ENCODE measurements around the gene NOTCH3. TPM values are rescaled to one million over a fixed set of nuclear protein-coding genes. Genes with fewer than 3 reads are reported as not detected.
A peak's percentile ranks its signal among the peaks of the same experiment; 100 is the strongest.

NOTCH3 gene
- total RNA-seq, 1 experiment from 2014 or later: 21.5 TPM

DNA sequence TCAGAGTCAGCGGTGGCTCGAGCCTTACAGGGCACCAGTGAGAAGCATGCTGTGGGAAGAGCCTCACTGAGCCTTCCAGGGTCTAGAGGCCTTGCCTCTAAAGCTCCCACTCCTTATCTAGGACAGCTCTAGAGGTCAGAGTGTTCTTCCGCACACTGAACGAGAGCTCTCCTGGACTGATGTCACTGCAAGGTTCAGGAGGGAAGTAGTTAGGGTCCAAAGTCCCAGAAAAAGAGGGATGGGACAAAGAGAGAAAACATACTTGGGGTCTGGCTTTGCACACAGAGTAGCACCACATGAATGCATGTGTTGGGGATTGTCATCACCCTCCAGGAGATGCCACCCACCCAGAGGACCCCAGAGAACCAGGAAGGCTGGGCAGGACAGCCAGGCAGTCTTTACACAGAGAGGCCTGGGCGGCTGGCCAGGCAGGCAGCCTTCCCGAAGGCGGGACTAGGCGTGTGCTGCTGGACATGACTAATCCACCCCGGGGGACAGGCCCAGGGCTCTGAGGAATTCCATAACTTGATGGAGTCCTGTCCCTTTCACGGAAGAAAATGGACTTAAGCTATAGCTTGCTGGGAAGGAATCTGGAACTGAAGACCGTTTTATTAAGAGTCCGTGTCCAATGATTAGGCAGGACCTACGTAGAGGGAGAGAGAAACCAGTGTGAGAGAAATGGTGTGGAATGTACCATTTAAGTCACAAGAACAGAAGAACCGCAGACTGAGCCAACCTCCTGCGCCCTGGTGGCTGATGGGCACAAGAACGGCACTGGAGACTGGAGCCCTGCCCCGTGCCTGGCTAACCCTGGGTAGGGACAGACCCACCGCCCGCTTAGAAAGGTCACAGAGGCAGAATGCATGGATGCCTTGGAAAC lies 48.1 kb upstream of the NOTCH3 start:
- peak; percentile 88 for ATAC-seq
- peak; percentile 84 for DNase-seq
- BruUV-seq (replicated peaks): no TSS peak
- Histone ChIP-seq H3K4me3 (ENCODE audit: low read length) (no peak overlapping the region), H3K4me2 (ENCODE audit: low read length) (peak overlapping the region; percentile 18), H3K36me3 (ENCODE audit: low read depth, low read length) (peaks cover 40% of the 10 kb centered on the region), H3F3A (ENCODE audit: low read length, unreplicated experiment) (no peaks in the 10 kb centered on the region), H3K4me1 (ENCODE audit: insufficient read depth, low read length) (peaks cover 31% of the 10 kb centered on the region), H2AFZ (ENCODE audit: low read length) (no peak overlapping the region), H4K20me1 (ENCODE audit: low read length) (peaks cover 16% of the 10 kb centered on the region), H3K9me3 (ENCODE audit: low read length) (no peaks in the 10 kb centered on the region), H3K27me3 (ENCODE audit: low read length) (no peaks in the 10 kb centered on the region), H3K27ac (ENCODE audit: low read length) (peak overlapping the region; percentile 35), H3K9ac (ENCODE audit: low read length) (no peak overlapping the region), H3K79me2 (ENCODE audit: low read length) (peaks cover 51% of the 10 kb centered on the region), H3K9me2 (replicated peaks; ENCODE audit: low read length) (no peaks in the 10 kb centered on the region)
- intact Hi-C loops (cut with micrococcal nuclease): loop anchor here (5.0 kb wide), 1 partner anchor 67 kb away; no protein-coding TSS in a partner anchor
- TF ChIP-seq CTCF (conservative IDR thresholded peaks at IDR 0.05; ENCODE audit: low read depth, low read length): no peak; the same call in none of the 2 replicates
- no peak for TF ChIP-seq EZH2phosphoT487 (IDR thresholded peaks at IDR 0.05; ENCODE audit: borderline replicate concordance, low read length)
- TF ChIP-seq EZH2 (IDR thresholded peaks at IDR 0.05; ENCODE audit: low read length, unreplicated experiment): no peak
- CTCF ChIA-PET: interaction anchor here (1.4 kb wide), 1 partner anchor 147 kb away, joined by 4 read pairs; no protein-coding TSS in a partner anchor
- POLR2A ChIA-PET (ENCODE audit: unreplicated experiment): no interaction called here

- H3K27ac ChIP-seq (ENCODE audit: low read length): no peak overlapping the region
- H3K9ac ChIP-seq (ENCODE audit: low read length): no peak overlapping the region
- H3K9me2 ChIP-seq (replicated peaks; ENCODE audit: low read length): no peaks in the 10 kb centered on the region
- H3K9me3 ChIP-seq (ENCODE audit: low read length): no peaks in the 10 kb centered on the region
- H4K20me1 ChIP-seq (ENCODE audit: low read length): peaks cover 16% of the 10 kb centered on the region
- TSS peak; percentile 1 for BruUV-seq (replicated peaks)
- H3K36me3 ChIP-seq (ENCODE audit: low read depth, low read length): peaks cover 39% of the 10 kb centered on the region
- H3K4me2 ChIP-seq (ENCODE audit: low read length): no peak overlapping the region
- peaks cover 49% of the 10 kb centered on the region for H3K79me2 ChIP-seq (ENCODE audit: low read length)
- ChIA-PET POLR2A (ENCODE audit: unreplicated experiment) (no interaction called here), CTCF (no interaction called here)
- ATAC-seq (no peak), DNase-seq (no peak)
- H3K4me3 ChIP-seq (ENCODE audit: low read length): no peak overlapping the region
- intact Hi-C loops (cut with micrococcal nuclease): loop anchor here (5.0 kb wide), 1 partner anchor 66 kb away; no protein-coding TSS in a partner anchor
- no peaks in the 10 kb centered on the region for H3F3A ChIP-seq (ENCODE audit: low read length, unreplicated experiment)
- TF ChIP-seq EZH2phosphoT487 (IDR thresholded peaks at IDR 0.05; ENCODE audit: borderline replicate concordance, low read length) (no peak), EZH2 (IDR thresholded peaks at IDR 0.05; ENCODE audit: low read length, unreplicated experiment) (no peak), CTCF (conservative IDR thresholded peaks at IDR 0.05; ENCODE audit: low read depth, low read length) (no peak)
- H3K4me1 ChIP-seq (ENCODE audit: insufficient read depth, low read length): peaks cover 31% of the 10 kb centered on the region
- no peak overlapping the region for H2AFZ ChIP-seq (ENCODE audit: low read length)
- H3K27me3 ChIP-seq (ENCODE audit: low read length): no peaks in the 10 kb centered on the region
Measured at GRCh38 chr19:15248106-15248505, 47.3 kb upstream of the NOTCH3 start.

Data from PC-3 (cell line).